ENCODE measurements around the gene CAPN15.
A peak's percentile ranks its signal among the peaks of the same experiment; 100 is the strongest.

CAPN15 gene

DNA sequence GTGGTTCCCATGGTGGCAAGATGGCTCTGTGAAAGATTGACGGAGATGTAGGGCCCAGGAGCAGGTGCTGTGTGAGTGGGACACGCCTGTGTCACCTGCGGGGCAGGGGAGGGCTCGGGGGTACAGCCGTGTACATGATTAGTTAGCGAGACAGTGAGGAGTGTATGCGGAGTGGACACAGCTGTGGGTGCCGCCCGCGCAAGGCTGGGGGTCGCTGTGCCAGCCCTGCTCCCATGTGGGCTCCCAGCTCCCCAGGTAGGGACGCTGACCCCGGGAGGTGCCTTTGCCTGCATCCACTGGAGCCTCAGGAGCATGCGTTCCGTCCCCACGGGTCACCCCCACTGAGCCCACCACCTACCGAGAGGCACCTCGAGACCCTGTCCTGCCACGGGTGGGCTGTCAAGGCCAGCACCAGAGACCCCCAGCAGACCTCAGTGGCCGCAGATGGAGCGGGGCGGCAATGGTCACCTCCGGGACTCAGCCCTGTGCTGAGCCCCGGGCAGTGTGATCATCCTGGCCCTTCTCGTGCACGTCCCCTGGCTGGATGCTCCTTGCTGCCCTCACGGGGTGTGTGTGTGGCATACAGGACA lies 7.4 kb downstream of the CAPN15 start:
- Histone ChIP-seq H3K4me3 (ENCODE audit: low read length in 2 of 2) (peak overlapping the region; percentile 58 to 62), H3K27ac (ENCODE audit: low read depth in 2 of 2, low read length in 2 of 2) (peak overlapping the region; percentile 92 to 95), H3K36me3 (ENCODE audit: control insufficient read depth in 2 of 2, insufficient read depth in 2 of 2, low read length in 2 of 2) (peaks cover 7 to 19% of the 10 kb centered on the region in 2 donors)

GRCh38 chr16:535446-536405 lies 8.2 kb downstream of the CAPN15 start:
- Histone ChIP-seq H3K9ac (ENCODE audit: low read depth in 1 of 2, low read length in 2 of 2) (peak overlapping the region in 1 of 2 donors; percentile 80), H3K4me3 (ENCODE audit: low read length in 2 of 2) (peak overlapping the region in 1 of 2 donors; percentile 58), H3K27me3 (ENCODE audit: control insufficient read depth in 2 of 2, insufficient read depth in 2 of 2, low read length in 2 of 2) (no peaks in the 10 kb centered on the region), H3K36me3 (ENCODE audit: control insufficient read depth in 2 of 2, insufficient read depth in 2 of 2, low read length in 2 of 2) (peaks cover 7 to 19% of the 10 kb centered on the region in 2 donors), H3K9me3 (ENCODE audit: control insufficient read depth in 2 of 2, low read length in 2 of 2) (no peaks in the 10 kb centered on the region), H3K27ac (ENCODE audit: low read depth in 2 of 2, low read length in 2 of 2) (peak overlapping the region; percentile 92 to 95), H3K4me1 (ENCODE audit: control insufficient read depth in 2 of 2, insufficient read depth in 2 of 2, low read length in 2 of 2) (peaks cover 17 to 33% of the 10 kb centered on the region in 2 donors)

More for the DNA sequence above, 7.4 kb downstream of the CAPN15 start:
- no peaks in the 10 kb centered on the region for H3K27me3 ChIP-seq (ENCODE audit: control insufficient read depth in 2 of 2, insufficient read depth in 2 of 2, low read length in 2 of 2)
- no peaks in the 10 kb centered on the region for H3K9me3 ChIP-seq (ENCODE audit: control insufficient read depth in 2 of 2, low read length in 2 of 2)
- peak overlapping the region; percentile 9 to 80 for H3K9ac ChIP-seq (ENCODE audit: low read depth in 1 of 2, low read length in 2 of 2)
- peaks cover 24 to 41% of the 10 kb centered on the region in 2 donors for H3K4me1 ChIP-seq (ENCODE audit: control insufficient read depth in 2 of 2, insufficient read depth in 2 of 2, low read length in 2 of 2)

- H3K4me3 ChIP-seq (ENCODE audit: low read length in 2 of 2): no peak overlapping the region
- no peaks in the 10 kb centered on the region for H3K27me3 ChIP-seq (ENCODE audit: control insufficient read depth in 2 of 2, insufficient read depth in 2 of 2, low read length in 2 of 2)
- H3K9ac ChIP-seq (ENCODE audit: low read depth in 1 of 2, low read length in 2 of 2): no peak overlapping the region
- peaks cover 16 to 30% of the 10 kb centered on the region in 2 donors for H3K4me1 ChIP-seq (ENCODE audit: control insufficient read depth in 2 of 2, insufficient read depth in 2 of 2, low read length in 2 of 2)
- no peak overlapping the region for H3K27ac ChIP-seq (ENCODE audit: low read depth in 2 of 2, low read length in 2 of 2)
- H3K9me3 ChIP-seq (ENCODE audit: control insufficient read depth in 2 of 2, low read length in 2 of 2): no peaks in the 10 kb centered on the region
- H3K36me3 ChIP-seq (ENCODE audit: control insufficient read depth in 2 of 2, insufficient read depth in 2 of 2, low read length in 2 of 2): peaks cover 10 to 23% of the 10 kb centered on the region in 2 donors
Observed at GRCh38 chr16:536746-537145, 9.2 kb downstream of the CAPN15 start.

- Histone ChIP-seq H3K9me3 (ENCODE audit: control insufficient read depth in 2 of 2, low read length in 2 of 2) (no peaks in the 10 kb centered on the region), H3K27ac (ENCODE audit: low read depth in 2 of 2, low read length in 2 of 2) (no peak overlapping the region), H3K36me3 (ENCODE audit: control insufficient read depth in 2 of 2, insufficient read depth in 2 of 2, low read length in 2 of 2) (peaks cover 10 to 26% of the 10 kb centered on the region in 2 donors), H3K9ac (ENCODE audit: low read depth in 1 of 2, low read length in 2 of 2) (no peak overlapping the region), H3K4me1 (ENCODE audit: control insufficient read depth in 2 of 2, insufficient read depth in 2 of 2, low read length in 2 of 2) (peaks cover 16 to 30% of the 10 kb centered on the region in 2 donors), H3K27me3 (ENCODE audit: control insufficient read depth in 2 of 2, insufficient read depth in 2 of 2, low read length in 2 of 2) (no peaks in the 10 kb centered on the region), H3K4me3 (ENCODE audit: low read length in 2 of 2) (no peak overlapping the region)
Observed at GRCh38 chr16:537415-538335, 10.2 kb downstream of the CAPN15 start.

DNA sequence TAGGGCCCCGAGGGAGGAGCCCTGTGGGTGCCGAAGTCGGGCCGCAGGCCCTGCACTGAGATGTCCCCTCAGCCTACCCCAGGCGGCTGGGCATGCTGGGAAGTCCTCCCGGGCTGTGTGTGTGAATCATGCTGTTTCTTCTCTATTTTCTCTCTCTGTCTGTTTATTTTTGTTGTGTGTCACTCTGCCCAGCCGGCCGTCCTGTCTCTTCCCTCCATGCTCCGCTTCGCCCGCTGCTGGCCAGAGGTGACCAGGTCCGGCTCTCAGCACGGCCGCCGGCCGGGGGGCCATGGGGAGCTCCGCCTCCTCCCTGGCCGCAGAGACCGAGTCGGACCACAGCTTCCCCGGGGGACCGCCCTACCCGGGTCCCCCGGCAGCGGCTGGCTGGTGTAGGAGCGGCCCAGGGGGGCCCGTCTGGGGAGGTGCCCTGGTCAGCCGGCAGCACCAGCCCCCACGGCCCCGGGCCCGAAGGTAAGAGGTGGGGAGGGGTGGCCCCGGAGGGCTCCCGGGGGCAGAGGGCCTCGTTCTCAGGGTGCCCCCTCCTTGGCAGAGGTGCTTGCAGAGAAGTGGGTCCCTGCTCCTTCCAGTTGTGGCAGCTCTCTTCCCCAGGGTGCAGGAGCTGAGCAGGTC lies 12.5 kb downstream of the CAPN15 start:
- Histone ChIP-seq H3K9ac (ENCODE audit: low read depth in 1 of 2, low read length in 2 of 2) (no peak overlapping the region), H3K9me3 (ENCODE audit: control insufficient read depth in 2 of 2, low read length in 2 of 2) (no peaks in the 10 kb centered on the region), H3K27ac (ENCODE audit: low read depth in 2 of 2, low read length in 2 of 2) (no peak overlapping the region), H3K27me3 (ENCODE audit: control insufficient read depth in 2 of 2, insufficient read depth in 2 of 2, low read length in 2 of 2) (no peaks in the 10 kb centered on the region), H3K4me1 (ENCODE audit: control insufficient read depth in 2 of 2, insufficient read depth in 2 of 2, low read length in 2 of 2) (peaks cover 6 to 12% of the 10 kb centered on the region in 2 donors), H3K36me3 (ENCODE audit: control insufficient read depth in 2 of 2, insufficient read depth in 2 of 2, low read length in 2 of 2) (peaks cover 10 to 26% of the 10 kb centered on the region in 2 donors), H3K4me3 (ENCODE audit: low read length in 2 of 2) (no peak overlapping the region)

DNA sequence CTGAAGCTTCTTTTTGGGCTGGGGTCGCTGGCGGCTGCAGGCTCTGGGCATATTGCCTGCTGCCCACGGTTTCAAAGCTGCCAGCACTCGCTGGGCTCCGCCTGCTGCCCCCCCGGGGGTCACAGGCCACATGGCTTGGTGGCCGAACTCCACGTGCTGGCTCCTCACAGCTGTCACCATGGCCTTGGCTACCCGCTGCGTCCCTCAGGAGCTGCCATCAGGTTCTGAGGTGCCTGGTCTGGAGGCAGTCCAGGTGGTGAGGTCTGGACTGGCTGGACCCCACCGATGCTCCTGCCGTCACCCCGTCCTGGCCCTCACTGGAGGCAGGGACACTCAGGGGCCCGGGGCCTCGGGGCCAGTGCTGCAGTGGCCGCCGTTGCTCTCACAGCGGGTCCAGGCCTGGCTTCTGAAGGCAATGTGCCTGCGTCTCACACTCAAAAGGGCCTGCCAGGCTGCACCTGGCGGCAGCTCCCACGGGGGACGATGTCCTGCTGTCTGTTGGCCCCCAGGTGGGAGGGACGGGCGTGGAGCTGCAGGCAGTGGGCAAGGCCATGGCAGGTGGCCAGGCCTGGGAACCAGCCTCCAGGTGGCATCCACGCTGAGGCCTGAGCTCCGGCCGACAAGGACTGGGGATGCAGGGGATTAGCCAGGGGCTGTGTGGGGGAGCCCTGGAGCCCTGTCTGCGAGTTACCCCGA lies 13.3 kb downstream of the CAPN15 start:
- peaks cover 10 to 26% of the 10 kb centered on the region in 2 donors for H3K36me3 ChIP-seq (ENCODE audit: control insufficient read depth in 2 of 2, insufficient read depth in 2 of 2, low read length in 2 of 2)
- H3K4me1 ChIP-seq (ENCODE audit: control insufficient read depth in 2 of 2, insufficient read depth in 2 of 2, low read length in 2 of 2): peaks cover under 1 to 4% of the 10 kb centered on the region in 2 donors
- no peak overlapping the region for H3K9ac ChIP-seq (ENCODE audit: low read depth in 1 of 2, low read length in 2 of 2)
- H3K9me3 ChIP-seq (ENCODE audit: control insufficient read depth in 2 of 2, low read length in 2 of 2): no peaks in the 10 kb centered on the region
- H3K27me3 ChIP-seq (ENCODE audit: control insufficient read depth in 2 of 2, insufficient read depth in 2 of 2, low read length in 2 of 2): no peaks in the 10 kb centered on the region
- H3K27ac ChIP-seq (ENCODE audit: low read depth in 2 of 2, low read length in 2 of 2): no peak overlapping the region
- no peak overlapping the region for H3K4me3 ChIP-seq (ENCODE audit: low read length in 2 of 2)

DNA sequence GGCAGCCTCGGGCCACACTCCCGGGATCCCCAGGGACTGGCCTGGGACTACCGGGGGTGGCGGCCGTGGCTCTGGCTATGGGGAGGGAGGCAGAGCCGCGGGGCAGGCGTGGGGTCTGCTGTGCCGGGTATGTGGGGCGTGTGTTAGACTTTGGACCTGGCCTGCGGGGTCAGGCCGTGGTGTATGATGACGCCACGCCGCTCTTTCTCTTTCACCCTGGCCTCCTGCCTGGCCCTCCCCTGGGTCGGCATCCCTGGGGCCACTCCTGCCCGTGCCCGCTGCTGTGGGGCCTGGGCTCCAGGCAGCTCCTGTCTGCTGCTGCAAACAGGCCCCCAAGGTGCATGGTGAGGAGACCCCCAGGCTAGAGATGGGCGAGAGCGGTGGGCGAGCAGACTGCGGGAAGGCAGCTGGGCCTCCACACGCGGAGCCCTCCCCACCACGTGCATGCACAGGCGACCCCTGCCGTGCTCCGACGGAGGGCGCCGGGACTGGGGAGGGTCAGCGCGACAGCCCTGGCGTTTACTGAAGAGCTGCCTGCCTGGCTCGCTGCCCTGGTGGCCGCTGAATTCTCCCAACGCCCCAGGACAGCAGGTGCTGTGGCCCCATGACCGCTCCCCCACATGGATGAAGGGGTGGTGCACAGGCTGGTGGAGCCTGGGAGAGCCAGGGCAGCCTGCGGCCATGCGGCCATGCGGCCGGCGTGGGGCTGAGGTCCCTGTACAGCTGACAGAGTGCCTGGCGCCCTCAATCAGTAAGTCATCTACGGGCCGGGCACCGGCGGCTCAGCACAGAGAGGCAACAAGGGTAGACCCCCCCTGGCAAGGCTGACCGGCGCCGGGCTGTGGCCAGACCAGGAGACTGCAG lies 16.0 kb downstream of the CAPN15 start:
- no peak overlapping the region for H3K9ac ChIP-seq (ENCODE audit: low read depth in 1 of 2, low read length in 2 of 2)
- H3K9me3 ChIP-seq (ENCODE audit: control insufficient read depth in 2 of 2, low read length in 2 of 2): no peaks in the 10 kb centered on the region
- peaks cover 3 to 13% of the 10 kb centered on the region in 2 donors for H3K36me3 ChIP-seq (ENCODE audit: control insufficient read depth in 2 of 2, insufficient read depth in 2 of 2, low read length in 2 of 2)
- no peak overlapping the region for H3K4me3 ChIP-seq (ENCODE audit: low read length in 2 of 2)
- no peaks in the 10 kb centered on the region for H3K27me3 ChIP-seq (ENCODE audit: control insufficient read depth in 2 of 2, insufficient read depth in 2 of 2, low read length in 2 of 2)
- H3K4me1 ChIP-seq (ENCODE audit: control insufficient read depth in 2 of 2, insufficient read depth in 2 of 2, low read length in 2 of 2): no peaks in the 10 kb centered on the region
- H3K27ac ChIP-seq (ENCODE audit: low read depth in 2 of 2, low read length in 2 of 2): no peak overlapping the region

DNA sequence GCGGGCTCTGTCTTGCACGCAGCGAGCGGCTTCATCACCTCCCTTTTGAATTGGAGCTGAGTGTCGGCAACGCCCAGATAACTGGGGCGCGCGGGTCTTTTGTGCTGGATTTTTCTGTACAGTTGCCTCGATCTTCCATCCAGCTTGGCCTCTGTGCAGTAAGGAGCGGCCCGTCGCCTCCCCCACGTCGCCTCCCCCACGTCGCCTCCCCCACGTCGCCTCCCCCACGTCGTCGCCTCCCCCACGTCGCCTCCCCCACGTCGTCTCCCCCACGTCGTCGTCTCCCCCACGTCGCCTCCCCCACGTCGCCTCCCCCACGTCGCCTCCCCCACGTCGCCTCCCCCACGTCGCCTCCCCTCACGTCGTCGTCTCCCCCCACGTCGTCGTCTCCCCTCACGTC lies 17.0 kb downstream of the CAPN15 start:
- Histone ChIP-seq H3K36me3 (ENCODE audit: control insufficient read depth in 2 of 2, insufficient read depth in 2 of 2, low read length in 2 of 2) (peaks cover 3 to 15% of the 10 kb centered on the region in 2 donors), H3K4me1 (ENCODE audit: control insufficient read depth in 2 of 2, insufficient read depth in 2 of 2, low read length in 2 of 2) (no peaks in the 10 kb centered on the region), H3K4me3 (ENCODE audit: low read length in 2 of 2) (no peak overlapping the region), H3K27ac (ENCODE audit: low read depth in 2 of 2, low read length in 2 of 2) (no peak overlapping the region), H3K9me3 (ENCODE audit: control insufficient read depth in 2 of 2, low read length in 2 of 2) (no peaks in the 10 kb centered on the region), H3K27me3 (ENCODE audit: control insufficient read depth in 2 of 2, insufficient read depth in 2 of 2, low read length in 2 of 2) (no peaks in the 10 kb centered on the region), H3K9ac (ENCODE audit: low read depth in 1 of 2, low read length in 2 of 2) (no peak overlapping the region)

Data from mucosa of rectum (tissue), 2 donors.